B cell (primary cell): ENCODE measurements around the gene HIP1. TPM values are rescaled to one million over a fixed set of nuclear protein-coding genes. Genes with fewer than 3 reads are reported as not detected.
"Not testable (repeated sequence)": the region's sequence is repeated elsewhere in the genome, so short reads cannot be mapped to it uniquely, and the experiment has no call there.

Experiments
- ATAC-seq: fragments of 200-7000 bp; cut with Tn5 transposase; one replicate; pipeline ENCODE4 v1.10.0; 2021; ENCODE audit warnings: low read depth, mild to moderate bottlenecking, moderate number of reproducible peaks, moderate library complexity
- CTCF ChIA-PET: fragments of 350-600 bp; sonication (Branson Sonifier 250); formaldehyde crosslinking; loops from one replicate; lab custom pipeline; 2021; ENCODE audit warnings: antibody characterized with exemption, inconsistent platforms; lab: Charles Lee
- POLR2A ChIA-PET: fragments of 350-600 bp; sonication (Branson Sonifier 250); formaldehyde crosslinking; loops from one replicate; lab custom pipeline; 2021; ENCODE audit warnings: antibody characterized with exemption; lab: Charles Lee
- DNase-seq: peaks from one replicate; pipeline ENCODE4 v3.0.0; 2013
- H2AFZ ChIP-seq: 2 replicates; pipeline ENCODE4 v1.6.1; 2012; ENCODE audit warnings: mild to moderate bottlenecking, low read depth, low read length; ENCODE audit not compliant: insufficient read depth, poor library complexity, severe bottlenecking
- H3K27ac ChIP-seq, 2 donors: 1 replicate in 1 of 2; 2 replicates in 1 of 2; pipeline ENCODE4 v1.5.1; 2012 to 2013; ENCODE audit warnings: low read length in 2 of 2, mild to moderate bottlenecking in 2 of 2, moderate library complexity in 1 of 2
- H3K27me3 ChIP-seq, 4 experiments: fragments of 200-600 bp in 1 of 4; sonication (generic) in 1 of 4; replicated peaks in 1 of 4; 1 replicate in 2 of 4; 2 replicates in 2 of 4; pipeline versions ENCODE4 v1.6.1 to v1.7.0; 2013 to 2016; ENCODE audit warnings: low read length in 3 of 4, mild to moderate bottlenecking in 2 of 4, mixed read lengths in 1 of 4, moderate library complexity in 1 of 4; ENCODE audit not compliant: insufficient read depth in 4 of 4, control insufficient read depth in 3 of 4; ENCODE audit errors: control extremely low read depth in 1 of 4
- H3K36me3 ChIP-seq, 2 experiments: replicated peaks in 1 of 2; 1 replicate in 1 of 2; 2 replicates in 1 of 2; pipeline versions ENCODE4 v1.6.1 to v1.7.1; 2013; ENCODE audit warnings: low read length in 1 of 2; ENCODE audit not compliant: insufficient read depth in 2 of 2, control insufficient read depth in 1 of 2; ENCODE audit errors: control extremely low read depth in 1 of 2, extremely low read depth in 1 of 2
- H3K4me1 ChIP-seq, 2 donors: fragments of 200-600 bp in 1 of 2; sonication (generic) in 1 of 2; 1 replicate in 1 of 2; 2 replicates in 1 of 2; pipeline versions ENCODE4 v1.5.1 to v1.6.1; 2013 to 2017; ENCODE audit warnings: low read length in 2 of 2; ENCODE audit not compliant: control insufficient read depth in 2 of 2, insufficient read depth in 2 of 2
- H3K4me2 ChIP-seq: replicated peaks from 2 replicates; pipeline ENCODE3; 2012; ENCODE audit warnings: mild to moderate bottlenecking, low read depth, low read length; ENCODE audit not compliant: poor library complexity, severe bottlenecking
- H3K4me3 ChIP-seq, 5 experiments: fragments of 200-600 bp in 1 of 5; sonication (generic) in 1 of 5; 1 replicate in 3 of 5; 2 replicates in 2 of 5; pipeline versions ENCODE4 v1.5.1 to v1.7.0; 2011 to 2016; ENCODE audit warnings: low read length in 4 of 5, mild to moderate bottlenecking in 4 of 5, low read depth in 2 of 5, control low read depth in 1 of 5, moderate library complexity in 1 of 5; ENCODE audit not compliant: insufficient read depth in 1 of 5; ENCODE audit errors: control extremely low read depth in 1 of 5, extremely low read depth in 1 of 5
- H3K79me2 ChIP-seq: fragments of 200-600 bp; sonication (generic); one replicate; pipeline ENCODE4 v1.6.0; 2016; ENCODE audit warnings: low read length; ENCODE audit not compliant: control insufficient read depth, insufficient read depth
- H3K9ac ChIP-seq: fragments of 200-600 bp; sonication (generic); 2 replicates; pipeline ENCODE4 v1.6.1; 2017; ENCODE audit warnings: mild to moderate bottlenecking, low read length, moderate library complexity
- H3K9me3 ChIP-seq, 3 donors: one replicate each; pipeline versions ENCODE4 v1.6.1 to v1.7.1; 2013; ENCODE audit warnings: low read length in 2 of 3; ENCODE audit not compliant: control insufficient read depth in 2 of 3, insufficient read depth in 1 of 3; ENCODE audit errors: control extremely low read depth in 1 of 3
- H4K20me1 ChIP-seq: 2 replicates; pipeline ENCODE4 v1.6.0; 2012; ENCODE audit warnings: mild to moderate bottlenecking, low read length; ENCODE audit not compliant: insufficient read depth, control insufficient read depth, poor library complexity, severe bottlenecking
- H3K27ac Mint-ChIP-seq: one replicate; pipeline ENCODE4 v1.8.0; 2021; ENCODE audit warnings: mixed read lengths
- H3K27me3 Mint-ChIP-seq: one replicate; pipeline ENCODE4 v1.8.0; 2021; ENCODE audit warnings: mixed read lengths
- H3K4me1 Mint-ChIP-seq: one replicate; pipeline ENCODE4 v1.8.0; 2021; ENCODE audit warnings: mixed read lengths
- H3K4me3 Mint-ChIP-seq: one replicate; pipeline ENCODE4 v1.8.0; 2021; ENCODE audit warnings: mixed read lengths
- H3K9me3 Mint-ChIP-seq: one replicate; pipeline ENCODE4 v1.8.0; 2022; ENCODE audit warnings: mixed read lengths; ENCODE audit not compliant: insufficient read depth
- EZH2 ChIP-seq: IDR thresholded peaks from 2 replicates; pipeline ENCODE4 v1.6.1; 2012; ENCODE audit warnings: borderline replicate concordance, low read depth, mild to moderate bottlenecking, moderate library complexity, low read length; ENCODE audit not compliant: insufficient read depth, poor library complexity, severe bottlenecking
- WGBS: methylation state at CpG from one replicate; pipeline ENCODE4 v1.1.5; 2013; ENCODE audit warnings: missing lambda C conversion rate; ENCODE audit not compliant: insufficient coverage; 5-methylcytosine and 5-hydroxymethylcytosine counted together
- intact Hi-C: fragments of 100-400 bp; cut with micrococcal nuclease; formaldehyde crosslinking; loops from one replicate; pipeline ENCODE4 v1.10.0; 2022
- polyA plus RNA-seq: library from polyadenylated mRNA; depleted of rRNA; stranded (reverse); fragments of >200 nt; gene quantifications from 2 replicates; pipeline ENCODE4 v1.2.3, GENCODE V29; 2012
- total RNA-seq, 2 donors: library from RNA; stranded (reverse); fragments of 120-200 nt in 1 of 2; gene quantifications; 1 replicate in 1 of 2; 2 replicates in 1 of 2; pipeline versions ENCODE4 v1.2.3 to v1.2.4, GENCODE V29; 2013 to 2022
- TF ChIP-seq, protein P1 (sequence below): fragments of 200-600 bp; IDR thresholded peaks from one replicate; pipeline ENCODE4 v1.8.0; 2022; ENCODE audit warnings: antibody characterized with exemption, mild to moderate bottlenecking

The HIP1 gene
- total and polyA plus RNA-seq, 2 donors (not counting 1 experiment from before 2014, with no cell fraction given), result 6.5 to 16.7 TPM

DNA sequence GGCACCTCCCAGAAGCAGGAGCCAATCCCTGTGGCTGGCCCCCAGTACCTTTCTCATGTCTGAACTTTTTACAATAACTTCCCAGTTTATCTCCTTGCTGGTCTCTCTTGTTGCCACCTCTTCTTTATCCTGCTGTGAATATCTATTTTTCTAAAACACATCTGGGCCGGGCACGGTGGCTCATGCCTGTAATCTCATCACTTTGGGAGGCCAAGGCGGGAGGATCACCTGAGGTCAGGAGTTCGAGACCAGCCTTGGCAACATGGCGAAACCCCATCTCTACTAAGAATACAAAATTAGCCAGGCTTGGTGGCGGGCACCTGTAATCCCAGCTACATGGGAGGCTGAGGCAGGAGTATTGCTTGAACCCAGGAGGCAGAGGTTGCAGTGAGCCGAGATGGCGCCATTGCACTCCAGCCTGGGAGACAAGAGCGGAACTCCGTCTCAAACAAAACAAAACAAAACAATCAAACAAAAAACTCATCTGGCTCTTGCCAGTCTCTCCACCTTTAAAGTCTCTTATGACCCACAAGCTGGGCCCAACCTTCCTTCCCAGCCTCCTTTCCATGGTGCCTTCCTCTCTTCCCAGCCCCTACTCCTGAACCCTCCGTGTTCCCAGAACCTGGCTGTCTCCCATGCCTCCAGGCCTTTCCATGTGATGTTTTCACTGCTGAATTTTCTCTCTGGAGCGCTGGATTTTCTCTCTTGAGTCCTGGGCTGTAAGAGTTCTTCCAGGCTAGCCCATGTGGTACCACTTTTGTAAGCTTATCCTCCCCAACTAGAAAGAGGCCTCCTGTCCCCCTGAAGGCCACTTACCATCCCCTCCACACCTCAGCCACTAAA, 51.3 kb downstream of the HIP1 start:
- Histone ChIP-seq H3K9ac (peak overlapping the region; percentile 53), H3K9me3 (no peaks in the 10 kb centered on the region), H4K20me1 (no peaks in the 10 kb centered on the region), H3K4me3 (peak overlapping the region in 2 of 5 experiments; percentile 35 to 39), H3K4me2 (peak overlapping the region; percentile 77), H3K4me1 (peaks cover 28 to 32% of the 10 kb centered on the region in 2 donors), H3K36me3 (no peaks in the 10 kb centered on the region), H3K27me3 (peaks cover 0 to 5% (median 1%) of the 10 kb centered on the region in 4 experiments), H2AFZ (peak overlapping the region; percentile 56), H3K79me2 (no peaks in the 10 kb centered on the region), H3K27ac (no peak overlapping the region)
- intact Hi-C loops, result no loop called here
- Mint-ChIP-seq H3K27ac (peak overlapping the region; percentile 37), H3K27me3 (peaks cover 5% of the 10 kb centered on the region), H3K4me1 (peaks cover 43% of the 10 kb centered on the region), H3K4me3 (peak overlapping the region; percentile 74), H3K9me3 (no peaks in the 10 kb centered on the region)
- CTCF ChIA-PET, result no interaction called here
- WGBS, result 98% methylated on average over 9 of the region's 12 CpGs
- TF ChIP-seq, protein P1, sequence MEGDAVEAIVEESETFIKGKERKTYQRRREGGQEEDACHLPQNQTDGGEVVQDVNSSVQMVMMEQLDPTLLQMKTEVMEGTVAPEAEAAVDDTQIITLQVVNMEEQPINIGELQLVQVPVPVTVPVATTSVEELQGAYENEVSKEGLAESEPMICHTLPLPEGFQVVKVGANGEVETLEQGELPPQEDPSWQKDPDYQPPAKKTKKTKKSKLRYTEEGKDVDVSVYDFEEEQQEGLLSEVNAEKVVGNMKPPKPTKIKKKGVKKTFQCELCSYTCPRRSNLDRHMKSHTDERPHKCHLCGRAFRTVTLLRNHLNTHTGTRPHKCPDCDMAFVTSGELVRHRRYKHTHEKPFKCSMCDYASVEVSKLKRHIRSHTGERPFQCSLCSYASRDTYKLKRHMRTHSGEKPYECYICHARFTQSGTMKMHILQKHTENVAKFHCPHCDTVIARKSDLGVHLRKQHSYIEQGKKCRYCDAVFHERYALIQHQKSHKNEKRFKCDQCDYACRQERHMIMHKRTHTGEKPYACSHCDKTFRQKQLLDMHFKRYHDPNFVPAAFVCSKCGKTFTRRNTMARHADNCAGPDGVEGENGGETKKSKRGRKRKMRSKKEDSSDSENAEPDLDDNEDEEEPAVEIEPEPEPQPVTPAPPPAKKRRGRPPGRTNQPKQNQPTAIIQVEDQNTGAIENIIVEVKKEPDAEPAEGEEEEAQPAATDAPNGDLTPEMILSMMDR, result no peak
- no peak for TF ChIP-seq EZH2
- DNase-seq (no peak), ATAC-seq (no peak)
- POLR2A ChIA-PET, result no interaction called here

DNA sequence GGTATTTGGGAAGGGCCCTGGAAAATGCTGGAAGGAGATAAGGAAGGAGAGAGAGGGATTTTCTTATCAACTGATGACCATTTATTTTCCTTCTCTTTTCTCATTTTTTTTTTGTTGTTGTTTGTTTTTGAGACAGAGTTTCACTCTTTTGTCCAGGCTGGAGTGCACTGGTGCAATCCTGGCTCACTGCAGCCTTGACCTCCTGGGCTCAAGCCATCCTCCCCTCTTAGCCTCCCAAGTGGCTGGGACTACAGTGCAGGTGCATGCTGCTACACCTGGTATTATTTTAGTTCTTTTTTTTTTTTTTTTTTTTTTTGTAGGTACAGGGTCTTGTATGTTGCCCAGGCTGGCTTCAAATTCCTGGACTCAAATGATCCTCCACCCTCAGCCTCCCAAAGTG, 52.2 kb downstream of the HIP1 start:
- POLR2A ChIA-PET, result no interaction called here
- no peak for ATAC-seq
- H3K4me3 ChIP-seq, result no peak overlapping the region
- H3K36me3 ChIP-seq, result no peaks in the 10 kb centered on the region
- CTCF ChIA-PET, result no interaction called here
- peaks cover 38% of the 10 kb centered on the region for H3K4me1 Mint-ChIP-seq
- no peak overlapping the region for H2AFZ ChIP-seq
- no peak overlapping the region for H3K27ac Mint-ChIP-seq
- no peak overlapping the region for H3K9ac ChIP-seq
- H3K9me3 Mint-ChIP-seq, result no peaks in the 10 kb centered on the region
- no peak overlapping the region for H3K4me3 Mint-ChIP-seq
- TF ChIP-seq EZH2, result no peak
- TF ChIP-seq, protein P1, result no peak
- no peaks in the 10 kb centered on the region for H3K79me2 ChIP-seq
- peaks cover 0 to 5% (median 1%) of the 10 kb centered on the region in 4 experiments for H3K27me3 ChIP-seq
- H3K4me1 ChIP-seq, result peaks cover 28 to 31% of the 10 kb centered on the region in 2 donors
- no peak for DNase-seq
- H3K9me3 ChIP-seq, result no peaks in the 10 kb centered on the region
- peaks cover 5% of the 10 kb centered on the region for H3K27me3 Mint-ChIP-seq
- H3K4me2 ChIP-seq, result no peak overlapping the region
- no peaks in the 10 kb centered on the region for H4K20me1 ChIP-seq
- no peak overlapping the region for H3K27ac ChIP-seq
- intact Hi-C loops, result no loop called here

DNA sequence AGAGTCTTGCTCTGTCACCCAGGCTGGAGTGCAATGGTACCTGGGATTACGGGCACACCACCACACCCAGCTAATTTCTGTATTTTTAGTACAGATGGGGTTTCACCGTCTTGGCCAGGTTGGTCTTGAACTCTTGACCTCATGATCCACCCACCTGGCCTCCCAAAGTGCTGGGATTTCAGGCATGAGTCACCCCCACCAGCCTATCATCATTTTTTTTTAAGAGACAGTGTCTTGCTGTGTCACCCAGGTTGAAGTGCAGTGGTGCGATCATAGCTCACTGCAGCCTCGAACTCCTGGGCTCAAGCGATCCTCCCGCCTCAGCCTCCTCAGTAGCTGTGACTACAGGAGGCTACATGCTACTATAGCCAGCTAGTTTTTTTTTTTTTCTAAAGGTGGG, 56.7 kb downstream of the HIP1 start:
- DNase-seq, H3K27me3 Mint-ChIP-seq, H3K4me3 ChIP-seq, H3K9ac ChIP-seq, H3K27ac ChIP-seq, ATAC-seq, H3K9me3 Mint-ChIP-seq, H3K4me3 Mint-ChIP-seq, H3K79me2 ChIP-seq, H4K20me1 ChIP-seq, H3K9me3 ChIP-seq, H3K4me1 ChIP-seq, H3K27ac Mint-ChIP-seq, H3K4me2 ChIP-seq, CTCF ChIA-PET, H3K27me3 ChIP-seq, H3K4me1 Mint-ChIP-seq, H3K36me3 ChIP-seq, H2AFZ ChIP-seq, intact Hi-C loops: not testable (repeated sequence)
- POLR2A ChIA-PET, result interaction anchor here (0.7 kb wide), 2 partner anchors 10 to 49 kb away, joined by 4 to 6 read pairs; no protein-coding TSS in a partner anchor
- 63% methylated on average over 1 of the region's 6 CpGs for WGBS
